Tibial artery (tissue), 4 donors: ENCODE measurements around the gene LINC00237.

Experiments used
- DNase-seq, 2 donors: peaks; one replicate each; pipeline ENCODE4 v3.0.0-alpha.2; 2019
- H3K27ac ChIP-seq, 2 donors: fragments of 200-600 bp; sonication (generic) in 1 of 2; 1 replicate in 1 of 2; 2 replicates in 1 of 2; pipeline ENCODE4 v1.5.1; 2018 to 2019; ENCODE audit warnings: mild to moderate bottlenecking in 1 of 2
- H3K27me3 ChIP-seq, 2 donors: fragments of 200-600 bp; sonication (generic) in 1 of 2; one replicate each; pipeline versions ENCODE4 v1.5.1 to v1.6.0; 2016 to 2019
- H3K36me3 ChIP-seq, 3 donors: fragments of 200-600 bp; sonication (generic) in 2 of 3; one replicate each; pipeline ENCODE4 v1.5.1; 2016 to 2019; ENCODE audit warnings: mild to moderate bottlenecking in 2 of 3
- H3K4me1 ChIP-seq, 4 donors: fragments of 200-600 bp; sonication (generic) in 2 of 4; 1 replicate in 3 of 4; 2 replicates in 1 of 4; pipeline ENCODE4 v1.5.1; 2016 to 2019
- H3K4me3 ChIP-seq, 2 donors: fragments of 200-600 bp; sonication (generic) in 1 of 2; 1 replicate in 1 of 2; 2 replicates in 1 of 2; pipeline ENCODE4 v1.5.1; 2018 to 2019; ENCODE audit warnings: mild to moderate bottlenecking in 2 of 2
- H3K9me3 ChIP-seq, 3 donors: fragments of 200-600 bp; sonication (generic) in 1 of 3; one replicate each; pipeline ENCODE4 v1.5.1; 2016 to 2019
- CTCF ChIP-seq, 2 experiments: fragments of 200-600 bp in 1 of 2; fragments of 450-650 bp in 1 of 2; IDR thresholded peaks; one replicate each; pipeline ENCODE4 v1.5.1; 2017 to 2019; ENCODE audit warnings: antibody characterized with exemption in 2 of 2, mild to moderate bottlenecking in 1 of 2, moderate library complexity in 1 of 2
- intact Hi-C: fragments of 100-400 bp; cut with DNase I; formaldehyde crosslinking; loops from one replicate; pipeline ENCODE4 v1.15.0; 2023; ENCODE audit warnings: low total_unique reads

The LINC00237 gene

GRCh38 chr20:21139881-21140566 lies 33.9 kb upstream of the LINC00237 start:
- DNase-seq, result no peak
- Histone ChIP-seq H3K36me3 (peaks cover 0 to 14% (median 14%) of the 10 kb centered on the region in 3 donors), H3K4me3 (no peak overlapping the region), H3K27me3 (no peaks in the 10 kb centered on the region), H3K9me3 (no peaks in the 10 kb centered on the region), H3K4me1 (no peaks in the 10 kb centered on the region), H3K27ac (no peak overlapping the region)
- TF ChIP-seq CTCF (IDR thresholded peaks at IDR 0.05), result no peak
- intact Hi-C loops, result no loop called here

DNA sequence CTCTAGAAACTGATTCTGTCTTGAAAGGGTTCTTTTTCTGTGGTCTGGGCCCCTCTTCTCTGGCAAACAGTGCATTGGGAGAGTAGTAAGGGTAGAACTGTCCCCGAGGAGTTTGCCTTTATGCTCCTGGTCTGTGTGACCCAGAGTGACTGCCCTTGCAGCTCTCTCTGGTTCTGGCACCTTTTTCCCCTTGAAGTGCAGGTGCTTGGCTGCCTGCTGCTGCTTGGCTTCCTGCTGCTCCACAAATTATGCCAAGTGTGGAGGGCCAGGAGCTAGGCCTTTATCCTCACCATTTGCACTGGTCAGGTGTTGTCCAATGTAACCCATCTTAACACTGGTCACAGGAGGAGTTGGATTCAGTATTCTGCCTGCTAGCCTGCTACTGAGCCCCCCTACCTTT lies 30.9 kb upstream of the LINC00237 start:
- intact Hi-C loops, result no loop called here
- Histone ChIP-seq H3K27me3 (no peaks in the 10 kb centered on the region), H3K4me3 (no peak overlapping the region), H3K36me3 (peaks cover 0 to 35% (median 25%) of the 10 kb centered on the region in 3 donors), H3K9me3 (no peaks in the 10 kb centered on the region), H3K4me1 (no peaks in the 10 kb centered on the region), H3K27ac (no peak overlapping the region)
- no peak for DNase-seq
- TF ChIP-seq CTCF (IDR thresholded peaks at IDR 0.05), result no peak

DNA sequence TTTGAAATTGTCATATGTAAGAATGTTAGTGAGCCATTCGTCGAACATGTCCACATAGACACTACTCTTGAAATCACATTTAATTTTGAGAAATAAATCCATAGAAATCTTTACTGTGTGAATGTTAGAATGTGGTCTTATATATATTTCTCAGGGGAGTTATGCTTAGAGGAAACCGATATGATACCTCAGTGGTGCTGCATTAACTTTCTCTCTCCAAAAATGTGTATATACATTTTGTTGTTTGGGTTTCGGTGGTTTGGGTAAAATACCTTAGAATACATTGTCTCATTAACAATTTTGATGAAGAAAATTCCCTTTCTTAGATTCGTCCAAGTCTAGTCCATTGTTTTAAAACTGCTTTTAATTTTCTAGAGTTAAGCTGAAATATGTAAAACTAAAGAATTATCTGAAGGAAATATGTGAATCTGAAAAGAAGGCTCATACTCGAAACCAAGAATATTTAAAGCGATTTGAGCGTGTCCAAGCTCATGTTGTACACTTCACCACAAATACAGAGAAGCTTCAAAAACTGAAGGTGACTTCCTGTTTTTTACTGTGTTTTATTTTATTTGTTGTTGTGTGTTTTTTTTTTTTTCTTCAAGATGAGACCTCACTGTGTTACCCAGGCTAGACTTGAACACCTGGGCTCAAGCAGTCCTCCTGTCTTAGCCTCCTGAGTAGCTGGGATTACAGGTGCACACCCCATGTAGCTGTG lies 30.0 kb upstream of the LINC00237 start:
- intact Hi-C loops, result no loop called here

GRCh38 chr20:21134883-21135493 lies 28.8 kb upstream of the LINC00237 start:
- peaks cover 0 to 42% (median 25%) of the 10 kb centered on the region in 3 donors for H3K36me3 ChIP-seq
- H3K27me3 ChIP-seq, result no peaks in the 10 kb centered on the region
- H3K4me1 ChIP-seq, result no peaks in the 10 kb centered on the region
- TF ChIP-seq CTCF (IDR thresholded peaks at IDR 0.05), result no peak
- intact Hi-C loops, result no loop called here
- H3K27ac ChIP-seq, result no peak overlapping the region
- no peaks in the 10 kb centered on the region for H3K9me3 ChIP-seq
- no peak overlapping the region for H3K4me3 ChIP-seq
- no peak for DNase-seq

More for the DNA sequence above, 30.0 kb upstream of the LINC00237 start:
- Histone ChIP-seq H3K4me1 (no peaks in the 10 kb centered on the region), H3K27ac (no peak overlapping the region), H3K9me3 (no peaks in the 10 kb centered on the region), H3K4me3 (no peak overlapping the region), H3K36me3 (peaks cover 0 to 39% (median 25%) of the 10 kb centered on the region in 3 donors), H3K27me3 (no peaks in the 10 kb centered on the region)
- no peak for TF ChIP-seq CTCF (IDR thresholded peaks at IDR 0.05)
- no peak for DNase-seq

GRCh38 chr20:21133917-21134622 lies 27.9 kb upstream of the LINC00237 start:
- no peak for DNase-seq
- no peak for TF ChIP-seq CTCF (IDR thresholded peaks at IDR 0.05)
- Histone ChIP-seq H3K27ac (no peak overlapping the region), H3K4me1 (no peaks in the 10 kb centered on the region), H3K27me3 (no peaks in the 10 kb centered on the region), H3K36me3 (peaks cover 0 to 44% (median 25%) of the 10 kb centered on the region in 3 donors), H3K9me3 (no peaks in the 10 kb centered on the region), H3K4me3 (no peak overlapping the region)
- intact Hi-C loops, result no loop called here
